Skin of body (tissue), 2 donors: ENCODE results near the gene HSD11B2. TPM values are rescaled to one million over a fixed set of nuclear protein-coding genes. Genes with fewer than 3 reads are reported as not detected.

Experiments
- DNase-seq: peaks from one replicate; lab custom pipeline; 2025; lab: John Stamatoyannopoulos, UW
- total RNA-seq: library from RNA; depleted of rRNA; stranded (reverse); fragments of >200 nt; gene quantifications from one replicate; pipeline ENCODE4 v1.2.3, GENCODE V29; 2014

The HSD11B2 gene
- total RNA-seq = 7.5 TPM

DNA sequence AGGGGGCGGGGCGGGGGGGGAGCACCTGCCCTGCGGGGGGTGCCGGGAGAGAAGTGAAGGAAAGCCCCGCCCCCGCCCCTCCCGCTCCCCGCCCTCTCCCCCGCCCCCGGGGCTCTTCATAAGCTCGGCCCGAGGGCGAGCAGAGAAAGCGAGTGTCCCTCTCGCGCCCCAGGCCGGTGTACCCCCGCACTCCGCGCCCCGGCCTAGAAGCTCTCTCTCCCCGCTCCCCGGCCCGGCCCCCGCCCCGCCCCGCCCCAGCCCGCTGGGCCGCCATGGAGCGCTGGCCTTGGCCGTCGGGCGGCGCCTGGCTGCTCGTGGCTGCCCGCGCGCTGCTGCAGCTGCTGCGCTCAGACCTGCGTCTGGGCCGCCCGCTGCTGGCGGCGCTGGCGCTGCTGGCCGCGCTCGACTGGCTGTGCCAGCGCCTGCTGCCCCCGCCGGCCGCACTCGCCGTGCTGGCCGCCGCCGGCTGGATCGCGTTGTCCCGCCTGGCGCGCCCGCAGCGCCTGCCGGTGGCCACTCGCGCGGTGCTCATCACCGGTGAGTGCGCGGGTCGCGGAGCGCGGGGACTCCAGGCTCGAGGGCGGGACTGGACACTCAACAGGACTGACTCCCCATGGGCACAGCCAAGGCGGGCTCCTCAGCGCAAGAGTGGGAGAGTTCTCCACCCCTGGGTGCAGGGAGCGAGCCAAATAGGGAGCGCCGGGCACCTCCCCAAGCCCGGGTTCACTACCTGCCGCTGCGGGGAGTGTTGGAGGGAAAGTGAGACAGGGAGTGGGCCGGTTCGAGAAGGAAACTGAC lies at the start of gene HSD11B2:
Gene HSD11B2 (plus strand): TSS at position 145 of the 798 bp plus-strand sequence. CDS start 128 bp downstream, at position 273.
- no peak for DNase-seq

DNA sequence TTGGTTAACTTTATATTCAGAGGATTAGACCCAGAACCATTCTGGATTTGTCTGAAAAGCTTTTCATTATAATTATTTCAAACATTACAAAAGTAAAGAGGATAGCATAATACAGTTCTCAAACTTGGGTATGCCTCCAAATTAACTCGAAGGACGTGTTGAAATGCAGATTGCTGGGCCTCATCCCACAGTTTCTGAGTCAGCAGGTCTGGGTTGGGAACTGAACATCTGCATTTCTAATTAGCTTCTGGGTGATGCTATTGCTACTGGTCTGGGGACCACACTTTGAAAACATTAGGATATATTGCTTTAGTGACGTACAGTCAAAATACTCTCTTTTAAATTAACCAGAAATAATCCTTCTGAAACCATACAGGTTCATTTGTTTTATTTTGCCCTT lies 47.6 kb upstream of the HSD11B2 start:
- DNase-seq = no peak

DNA sequence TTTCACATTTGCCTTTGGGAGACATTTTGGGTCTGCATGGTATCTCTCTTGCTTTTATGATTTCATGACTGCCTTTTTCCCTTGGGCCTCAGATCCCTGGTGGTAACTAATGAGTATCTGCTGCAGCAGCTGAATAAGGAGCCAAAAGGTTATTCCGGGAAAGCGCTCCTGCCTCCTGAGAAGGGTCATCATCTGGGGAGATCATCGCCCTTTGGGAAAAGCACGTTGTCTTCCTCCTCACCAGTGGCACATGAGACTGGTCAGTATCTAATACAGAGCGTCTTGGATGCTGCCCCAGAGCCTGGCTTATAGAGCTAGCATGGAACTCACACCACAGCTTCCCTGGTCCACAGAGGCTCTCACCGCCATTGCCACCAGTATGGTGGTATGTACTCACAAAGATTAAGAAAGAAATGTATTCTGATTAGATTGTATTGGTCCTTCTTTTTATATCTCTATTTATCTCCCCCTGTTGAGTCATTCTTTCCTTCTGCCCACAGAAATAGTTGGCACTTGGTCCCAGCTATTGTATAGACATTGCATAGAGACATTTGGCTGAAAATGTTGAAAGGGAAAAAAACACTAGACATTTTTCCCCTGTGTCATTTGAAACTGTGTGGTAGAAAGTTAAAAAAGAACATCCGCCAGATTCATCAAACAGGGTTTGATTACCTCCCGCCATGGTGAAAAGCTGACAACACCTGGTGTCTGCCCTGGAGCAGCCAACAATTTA lies 46.0 kb upstream of the HSD11B2 start:
- no peak for DNase-seq

DNA sequence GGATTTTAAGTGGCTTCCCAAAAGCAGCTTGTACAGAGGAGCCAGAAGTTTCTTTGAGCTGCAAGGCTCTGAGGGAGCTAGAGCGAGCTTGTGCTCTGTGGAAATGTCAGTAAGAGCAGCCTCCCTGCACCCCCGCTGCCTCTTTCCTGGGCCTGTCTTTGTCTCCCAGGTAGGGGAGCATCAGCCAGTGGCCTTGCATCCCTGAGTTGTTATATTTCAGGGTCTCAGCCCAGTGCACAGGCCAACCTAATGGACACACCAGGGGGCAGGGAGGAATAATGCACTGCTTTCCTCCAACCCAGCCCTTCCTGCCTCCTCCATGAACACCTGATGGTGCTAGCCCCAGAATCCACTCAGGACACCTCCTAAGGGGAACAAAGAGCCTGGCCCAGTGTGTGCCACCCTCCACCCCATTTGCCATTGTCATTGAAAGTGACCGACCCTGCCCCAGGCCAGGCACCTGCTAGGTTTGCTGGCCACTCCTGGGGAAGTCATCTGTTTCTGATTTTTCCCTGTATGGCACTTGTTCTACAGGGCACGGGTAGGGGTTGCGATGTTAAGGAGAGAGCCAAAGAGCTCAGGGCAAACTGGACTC lies 44.0 kb upstream of the HSD11B2 start:
- no peak for DNase-seq

DNA sequence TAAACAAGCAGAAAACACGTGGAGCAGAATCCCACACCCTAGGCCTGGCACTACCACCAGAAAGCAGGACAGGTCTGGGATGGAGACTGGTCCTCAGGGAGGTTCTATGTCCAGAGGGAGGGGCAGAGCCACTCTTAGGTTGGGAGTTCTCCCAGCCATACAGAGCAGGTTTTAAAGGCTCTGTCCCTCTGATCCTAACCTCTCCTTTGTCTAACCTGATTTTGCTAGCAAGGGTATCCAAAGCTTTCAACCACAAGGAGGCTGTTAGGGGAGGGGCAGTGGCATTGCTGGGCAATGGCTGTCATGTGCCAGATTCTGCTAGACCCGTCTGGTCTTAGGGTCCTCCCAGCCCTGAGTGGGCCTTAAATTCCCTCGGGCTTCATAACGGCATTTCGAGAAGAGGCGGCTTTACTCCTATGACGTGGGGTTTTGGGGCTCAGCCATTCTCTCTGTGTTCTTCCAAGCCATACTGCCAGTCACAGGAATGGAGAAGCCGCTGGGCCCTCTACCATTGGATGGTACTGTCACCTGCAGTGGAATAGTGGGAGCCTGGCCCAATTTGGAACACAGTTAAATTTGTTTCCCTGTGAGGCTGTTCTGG lies 43.3 kb upstream of the HSD11B2 start:
- no peak for DNase-seq

DNA sequence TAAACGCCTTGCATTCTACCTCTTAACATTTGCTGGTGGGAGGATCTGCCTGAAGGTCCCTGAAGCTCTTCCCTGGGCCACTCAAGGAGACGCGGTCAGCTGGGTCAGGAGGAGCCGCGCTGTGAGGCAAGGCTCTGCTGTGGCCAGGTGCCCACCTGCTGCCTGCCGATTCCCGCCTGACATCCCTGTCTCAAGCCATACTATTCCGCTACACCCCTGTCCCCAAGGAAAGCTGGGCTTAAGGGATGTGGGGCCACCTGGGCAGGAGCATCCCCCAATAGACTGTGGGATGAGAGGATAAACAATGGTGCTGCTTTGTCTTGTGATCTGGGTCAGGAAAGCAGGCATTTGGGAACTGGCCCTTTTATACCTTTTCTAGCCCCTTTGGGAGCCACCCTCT lies 42.7 kb upstream of the HSD11B2 start:
- DNase-seq = no peak

DNA sequence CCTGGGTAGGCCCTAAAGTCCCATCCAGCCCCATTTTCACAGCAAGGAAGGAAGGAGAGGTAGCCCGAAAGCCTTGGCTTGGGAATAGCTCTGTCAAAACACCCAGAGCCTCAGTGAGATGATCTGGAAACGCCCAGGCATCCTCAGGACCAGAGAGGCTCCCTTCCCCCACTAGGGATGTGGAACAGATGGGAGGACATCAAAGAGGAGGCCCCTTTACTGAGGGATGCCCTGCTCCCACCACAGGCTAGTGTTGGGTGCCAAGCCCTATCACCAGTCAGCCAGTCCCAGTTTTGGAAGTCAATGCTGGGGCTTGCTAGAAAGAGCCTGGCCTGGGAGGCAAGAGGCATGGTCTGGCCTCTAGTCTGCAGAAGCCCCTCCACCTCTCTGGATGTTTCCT lies 42.3 kb upstream of the HSD11B2 start:
- no peak for DNase-seq

DNA sequence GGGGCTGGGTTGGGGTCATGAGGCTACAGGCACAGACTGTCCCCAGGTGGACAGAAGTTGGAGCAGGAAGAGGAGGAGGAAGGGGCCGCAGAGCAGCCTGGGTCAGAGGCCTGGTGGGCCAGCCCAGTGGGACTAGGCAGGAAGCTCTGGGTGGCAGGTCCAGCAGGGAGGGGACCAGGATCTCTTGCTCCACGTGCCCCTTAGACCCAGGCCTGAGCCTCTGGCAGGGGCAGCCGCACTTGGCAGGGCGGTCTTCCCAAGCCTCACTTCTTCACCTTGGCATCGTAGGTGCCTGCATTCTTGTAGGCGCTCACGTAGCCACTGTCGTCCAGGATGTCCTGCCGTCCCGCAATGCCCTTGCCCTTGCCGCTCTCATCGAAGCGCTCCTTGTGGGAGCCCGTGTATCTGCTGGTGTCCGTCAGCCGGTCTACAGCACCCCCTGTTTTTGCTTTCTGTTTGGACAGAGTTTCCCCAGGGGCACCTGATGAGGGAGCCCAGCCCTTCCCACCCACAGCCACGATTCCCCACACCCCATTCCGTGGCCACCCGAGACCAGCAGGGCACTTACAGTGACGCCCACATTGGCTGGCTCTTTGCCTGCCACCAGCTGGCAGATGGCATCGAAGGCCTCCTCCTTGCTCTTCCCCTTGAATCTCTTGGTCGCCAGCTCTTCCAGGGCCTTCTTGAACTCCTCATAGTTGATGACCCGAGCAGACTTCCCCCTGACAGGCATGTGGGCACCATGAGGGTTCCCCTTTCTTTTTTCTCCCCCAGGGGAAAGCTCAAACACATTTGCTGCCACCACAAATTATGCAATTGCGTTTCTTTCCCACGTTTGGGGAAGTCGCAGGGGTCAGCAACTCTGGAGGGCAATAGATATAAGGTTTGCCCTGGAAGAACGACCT lies 40.8 kb upstream of the HSD11B2 start:
- no peak for DNase-seq

DNA sequence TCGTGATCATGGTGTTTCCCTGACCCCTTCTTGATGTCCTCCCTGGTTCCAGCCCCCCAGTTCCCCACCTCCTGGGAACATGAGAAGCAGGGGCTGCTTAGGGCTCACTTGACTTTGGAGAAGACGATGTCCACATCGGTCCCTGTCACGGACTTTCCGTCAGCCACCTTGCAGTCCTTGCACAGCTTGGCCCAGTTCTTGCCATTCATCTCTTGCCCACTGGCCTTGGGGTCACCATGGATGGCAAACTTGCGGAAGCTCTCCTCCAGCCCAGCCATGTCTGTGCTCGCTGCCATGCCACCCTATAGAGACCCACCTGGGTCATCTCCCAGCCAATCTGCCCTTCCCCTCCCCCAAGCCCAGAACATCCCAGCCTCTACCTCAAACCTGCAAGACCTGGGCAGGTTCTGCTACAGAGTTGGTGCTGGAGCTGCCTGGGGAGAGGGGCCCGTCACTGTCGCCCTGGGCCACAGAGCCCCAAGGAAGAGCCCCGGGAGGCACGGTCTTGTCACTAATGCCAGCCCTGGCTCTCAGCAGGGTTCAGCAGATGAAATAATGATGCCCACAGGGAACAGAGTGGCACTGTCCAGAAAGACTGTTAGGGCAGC lies 40.0 kb upstream of the HSD11B2 start:
- DNase-seq = no peak

DNA sequence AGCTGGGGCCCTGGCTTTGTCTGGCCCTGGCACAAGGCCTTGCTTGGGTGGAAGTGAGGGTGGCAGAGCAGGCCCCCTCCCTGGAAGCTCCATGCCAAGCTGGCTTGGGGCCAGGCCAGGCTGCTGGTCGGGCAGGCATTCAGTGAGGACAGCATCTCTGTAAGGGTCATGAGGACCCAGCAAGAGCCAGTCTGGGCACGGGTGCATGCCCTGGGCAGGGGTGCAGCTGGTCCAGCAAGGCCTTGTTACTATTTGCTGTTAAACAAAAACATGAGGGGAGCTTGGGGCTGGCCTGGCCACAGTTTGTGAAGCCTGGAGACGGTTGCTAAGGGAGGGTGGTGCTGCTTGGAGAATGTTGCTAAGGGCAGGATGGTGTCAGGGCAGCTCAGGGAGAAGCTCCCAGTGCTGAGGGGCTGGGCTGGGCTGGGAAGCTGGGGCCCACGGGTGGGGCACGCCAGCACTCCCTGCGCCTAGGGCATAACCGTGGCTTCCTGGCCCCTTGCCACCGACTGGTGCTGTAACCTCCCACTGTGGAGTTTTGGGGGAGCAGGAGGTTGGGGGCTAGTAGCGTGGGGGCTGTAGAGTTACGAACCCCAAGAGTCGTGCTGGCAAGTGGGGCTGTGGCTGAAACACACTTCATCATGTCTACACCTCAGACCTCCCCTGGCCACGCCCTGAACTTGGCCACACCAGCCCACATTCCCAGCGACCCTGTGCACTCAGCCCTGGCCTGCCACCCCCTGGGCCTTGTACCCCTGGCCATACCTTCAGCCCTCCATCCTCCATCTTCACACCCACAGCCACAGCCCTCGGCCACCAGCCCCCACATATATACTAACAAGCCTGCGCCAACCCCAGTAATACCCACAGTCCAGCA lies 39.3 kb upstream of the HSD11B2 start:
- DNase-seq = no peak

DNA sequence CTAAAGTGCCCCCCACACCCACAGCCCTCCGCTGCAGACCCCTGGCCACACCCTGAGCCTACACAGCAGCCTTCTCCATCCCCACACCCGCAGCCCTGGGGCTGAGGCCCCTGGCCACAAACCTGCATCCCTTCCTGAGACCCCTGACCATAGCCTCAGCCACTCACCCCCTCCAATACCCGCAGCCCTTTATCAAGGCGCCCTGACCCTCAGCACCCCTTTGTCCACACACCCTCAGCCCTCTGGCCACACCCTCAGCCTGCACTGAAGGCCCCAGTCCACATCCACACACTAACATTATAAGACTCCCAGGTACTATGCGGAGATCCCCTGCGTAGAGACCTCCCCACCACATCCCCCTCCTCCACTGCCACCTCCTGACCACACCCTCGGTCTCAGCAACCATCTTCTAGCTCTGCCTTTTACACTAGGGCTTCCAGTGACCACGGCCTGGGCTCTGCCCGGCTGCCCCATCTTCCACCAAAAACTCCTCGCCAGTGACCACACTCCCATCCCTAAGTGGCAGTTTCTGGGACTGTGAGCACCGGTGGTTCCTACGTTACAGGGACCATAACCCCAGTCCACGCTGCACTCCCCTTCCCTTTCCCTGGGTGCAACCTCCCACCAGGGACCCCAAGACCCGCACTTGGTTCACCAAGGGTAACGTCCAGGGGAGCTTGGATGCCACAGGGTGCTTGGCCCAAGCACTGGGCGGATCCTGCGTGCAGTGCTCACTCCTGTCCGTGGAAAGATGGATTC lies 38.4 kb upstream of the HSD11B2 start:
- DNase-seq = no peak

DNA sequence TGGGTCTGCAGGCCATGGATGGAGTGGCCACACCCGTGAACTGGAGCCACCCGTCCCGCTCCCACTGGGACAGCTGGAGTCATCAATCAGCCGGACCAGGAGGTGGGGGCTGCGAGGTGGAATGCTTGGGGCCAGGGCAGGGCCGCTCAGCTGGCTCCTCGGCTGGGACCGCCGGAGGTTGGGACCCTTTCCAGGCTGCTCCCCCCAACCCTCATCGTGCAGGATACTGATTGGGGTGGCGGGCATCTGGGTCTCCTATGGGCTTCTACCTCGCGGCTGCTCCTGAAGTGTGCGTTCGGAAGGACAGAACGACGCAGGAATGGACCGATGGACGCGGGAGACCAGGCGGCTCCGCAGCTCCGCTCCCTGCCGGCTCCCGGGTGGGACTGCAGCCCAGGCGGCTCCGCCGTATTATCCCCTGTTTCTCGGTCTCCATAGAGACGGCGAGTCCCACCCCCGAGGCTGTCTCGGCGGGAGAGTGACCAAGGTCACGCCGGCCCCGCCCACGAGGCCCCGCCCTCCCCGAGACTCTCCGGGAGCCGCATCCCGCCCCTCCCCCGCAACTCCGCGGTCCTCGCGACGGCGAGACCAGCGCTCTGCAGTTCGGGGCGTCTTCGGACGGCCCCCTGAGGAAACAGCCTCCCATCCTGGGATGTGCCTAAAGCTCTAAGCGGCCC lies 37.7 kb upstream of the HSD11B2 start, which contains the start of gene TPPP3:
Gene TPPP3 (minus strand): TSS at position 388 of the 677 bp plus-strand sequence. CDS start 2,387 bp downstream, outside the sequence.
- peak; percentile 77 for DNase-seq

DNA sequence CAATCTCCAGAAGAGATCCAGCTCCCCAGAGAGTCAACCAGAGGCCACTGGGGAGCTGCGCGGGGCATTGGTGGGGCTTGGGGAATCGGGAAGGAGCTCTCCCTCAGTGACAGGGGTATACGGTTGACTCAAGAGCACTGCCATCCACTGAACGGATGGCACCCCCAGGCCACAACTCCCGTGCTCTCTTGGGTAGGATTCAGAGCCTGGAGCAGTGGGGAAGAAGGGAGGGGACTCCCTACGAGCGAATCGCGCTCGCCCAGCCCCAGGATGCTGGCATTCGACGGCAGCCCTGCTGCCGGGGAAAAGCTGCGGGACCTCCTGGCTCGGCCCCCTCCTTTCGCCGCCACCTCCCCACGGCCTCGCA lies 37.1 kb upstream of the HSD11B2 start:
- no peak for DNase-seq

DNA sequence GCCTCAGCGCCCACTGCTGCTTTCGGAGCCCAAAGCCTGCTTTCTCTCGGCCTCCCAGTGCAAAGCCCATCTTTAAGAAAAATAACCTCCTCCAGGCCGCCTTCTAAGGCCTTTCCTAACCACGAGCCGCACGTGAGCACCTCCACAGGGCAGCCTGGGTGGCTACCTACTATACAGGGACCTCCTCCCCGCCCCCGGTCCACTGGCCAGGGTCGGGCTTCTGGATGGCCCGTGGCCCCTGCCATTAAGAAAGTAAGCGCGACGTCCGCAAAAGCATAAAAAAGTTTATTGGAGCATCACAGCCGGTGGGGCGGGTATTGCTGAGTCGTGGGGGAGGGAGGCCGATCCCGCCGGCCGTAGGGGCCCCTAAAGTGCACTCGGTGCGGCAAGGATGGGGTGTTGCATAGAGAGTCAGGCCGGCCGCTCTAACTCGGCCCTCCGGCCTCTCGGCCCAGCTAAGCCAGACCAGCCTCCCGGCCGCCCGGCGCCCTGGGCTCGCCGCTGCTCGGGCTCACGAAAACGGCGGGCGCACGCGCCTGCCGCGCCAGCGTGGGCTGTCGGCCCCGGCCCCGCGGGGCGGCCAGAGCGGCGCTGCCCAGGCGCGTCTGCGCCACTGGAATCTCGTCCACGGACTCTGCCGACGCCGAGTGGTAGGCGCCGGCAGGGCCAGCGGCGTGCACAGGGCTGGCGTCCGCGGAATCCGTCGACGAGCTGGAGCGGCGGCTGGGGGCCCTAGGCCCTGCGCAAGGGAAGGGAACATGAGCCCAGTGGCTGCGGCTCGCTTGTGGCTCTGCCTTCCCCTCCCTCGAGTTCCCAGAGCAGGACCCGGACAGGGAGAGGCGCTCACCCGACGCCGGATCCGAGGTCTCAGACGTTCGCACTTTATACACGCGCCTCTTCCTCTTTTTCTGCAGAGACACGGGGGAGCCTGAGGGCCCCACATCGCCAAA lies 36.5 kb upstream of the HSD11B2 start:
- DNase-seq = no peak

DNA sequence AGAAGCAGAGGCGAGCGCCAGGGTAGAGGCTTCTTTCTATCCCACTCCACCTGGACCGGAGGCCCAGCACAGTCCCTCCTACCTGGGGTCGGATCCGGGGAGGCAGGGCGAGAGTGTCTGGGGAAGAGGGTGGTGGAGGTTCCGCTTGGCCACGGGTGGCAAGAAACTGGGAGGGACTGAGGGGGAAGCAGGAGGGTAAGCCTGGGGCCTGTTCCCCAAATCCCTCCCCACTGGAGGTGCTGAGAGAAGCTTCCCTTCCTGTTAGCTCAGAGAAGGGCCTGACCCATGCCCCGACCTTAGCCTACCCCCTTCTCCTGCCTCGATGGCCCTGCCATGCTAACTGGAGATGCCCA lies 35.8 kb upstream of the HSD11B2 start:
- no peak for DNase-seq

DNA sequence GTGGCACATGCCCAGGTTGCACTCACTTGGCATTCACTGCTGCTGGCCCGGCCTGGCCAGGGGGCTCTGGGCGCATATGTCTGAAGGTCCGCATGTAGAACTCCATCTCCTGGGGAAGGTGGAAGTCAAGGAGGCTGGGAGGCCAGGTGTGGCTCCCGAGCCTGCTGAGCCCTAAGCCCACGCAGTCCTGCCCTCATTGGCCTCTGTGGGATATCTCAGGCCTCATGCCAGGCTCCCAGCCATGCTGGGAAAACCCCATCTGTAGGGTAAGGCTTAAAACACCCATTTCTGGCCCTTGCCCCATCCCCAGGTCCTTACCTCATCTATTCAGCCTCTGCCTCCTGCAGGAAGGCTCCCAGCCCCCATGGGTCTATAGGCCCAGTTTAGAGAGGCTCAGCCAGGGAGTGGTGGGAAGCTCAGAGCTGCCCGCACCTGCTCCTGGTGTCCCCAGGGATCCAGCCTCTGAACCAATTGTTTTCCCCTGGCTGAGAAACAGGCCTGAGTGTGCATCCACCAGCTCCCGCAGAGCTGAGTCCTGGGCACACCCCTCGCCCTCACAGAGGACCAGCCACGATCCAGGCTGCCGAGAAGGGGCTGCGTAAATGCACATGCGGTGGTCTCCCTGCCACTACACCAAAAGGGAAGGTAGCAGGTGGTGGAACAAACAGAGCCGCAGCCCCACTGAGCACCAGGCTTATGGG lies 35.3 kb upstream of the HSD11B2 start:
- no peak for DNase-seq
